Stimulated activated CD4-positive, alpha-beta T cell treated with anti-CD3 and anti-CD28 coated beads, TNF-alpha, amount 100 ng/mL, for 4 hours (primary cell): ENCODE measurements around the gene GPRIN3.
A peak's percentile ranks its signal among the peaks of the same experiment; 100 is the strongest.
"Not testable (repeated sequence)": the region's sequence is repeated elsewhere in the genome, so short reads cannot be mapped to it uniquely, and the experiment has no call there.

Experiments used
- DNase-seq, 3 experiments: peaks; one replicate each; pipeline ENCODE4 v3.0.0-alpha.2; 2020; ENCODE audit warnings: low read depth in 3 of 3

GPRIN3 gene

DNA sequence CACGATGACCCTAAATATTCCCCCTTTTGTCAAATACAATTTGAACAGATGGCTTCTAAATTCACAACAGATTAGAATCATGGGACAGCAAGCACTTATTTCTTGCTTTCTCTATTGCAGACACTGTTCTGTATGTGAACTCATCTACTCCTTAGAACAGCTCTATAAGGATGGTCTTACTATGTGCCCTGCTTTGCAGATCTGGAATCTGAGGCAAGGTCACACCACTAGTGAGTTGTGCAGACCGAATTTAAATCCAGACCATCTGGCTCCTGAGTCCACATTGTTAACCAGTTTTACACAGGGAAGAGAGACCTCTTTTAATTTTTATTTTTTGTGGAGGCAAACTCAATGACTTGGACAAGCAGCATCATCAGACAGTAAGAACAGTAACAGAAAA, 50.2 kb downstream of the GPRIN3 start:
- DNase-seq = no peak

GRCh38 chr4:89256203-89256800, 51.3 kb downstream of the GPRIN3 start:
- DNase-seq = no peak

GRCh38 chr4:89254847-89255246, 52.8 kb downstream of the GPRIN3 start:
- DNase-seq = peak in 2 of 3 experiments; percentile 9 to 37

DNA sequence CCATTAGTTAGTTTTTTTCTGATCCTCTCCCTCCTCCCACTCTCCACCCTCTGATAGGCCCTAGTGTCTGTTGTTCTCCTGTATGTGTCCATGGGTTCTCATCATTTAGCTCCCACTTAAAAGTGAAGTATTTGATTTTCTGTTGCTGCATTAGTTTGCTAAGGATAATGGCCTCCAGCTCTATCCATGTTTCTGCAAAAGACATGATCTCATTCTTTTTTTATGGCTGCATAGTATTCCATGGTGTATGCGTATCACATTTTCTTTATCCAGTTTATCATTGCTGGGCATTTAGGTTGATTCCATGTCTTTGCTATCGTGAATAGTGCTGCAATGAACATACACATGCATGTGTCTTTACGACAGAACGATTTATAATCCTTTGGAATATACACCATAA, 53.3 kb downstream of the GPRIN3 start:
- DNase-seq = not testable (repeated sequence)

DNA sequence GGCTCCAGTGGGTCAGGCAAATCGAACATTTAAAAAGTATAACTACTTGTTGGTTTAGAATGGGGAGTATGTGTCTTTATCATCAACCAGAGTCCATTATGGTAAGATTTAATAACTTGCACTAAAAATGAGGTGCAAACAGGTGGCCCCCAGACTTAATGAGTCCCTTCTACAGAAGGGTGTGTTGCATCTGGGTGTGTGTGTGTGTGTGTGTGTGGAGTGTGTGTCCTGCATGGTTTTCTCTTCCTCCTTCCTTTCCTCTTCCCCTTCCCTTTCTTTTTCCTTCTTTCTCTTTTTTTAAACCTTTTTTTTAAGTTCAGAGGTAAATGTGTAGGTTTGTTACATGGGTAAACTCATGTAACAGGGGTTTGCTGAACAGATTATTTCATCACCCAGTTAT, 53.7 kb downstream of the GPRIN3 start:
- DNase-seq = no peak

GRCh38 chr4:89253311-89253710, 54.3 kb downstream of the GPRIN3 start:
- no peak for DNase-seq

GRCh38 chr4:89251396-89251795, 56.2 kb downstream of the GPRIN3 start:
- no peak for DNase-seq

GRCh38 chr4:89249716-89250361, 57.8 kb downstream of the GPRIN3 start:
- no peak for DNase-seq

- DNase-seq = no peak
Measured at GRCh38 chr4:89249313-89249712, 58.3 kb downstream of the GPRIN3 start.

- DNase-seq = no peak
Measured at GRCh38 chr4:89248879-89249281, 58.7 kb downstream of the GPRIN3 start.

GRCh38 chr4:89247951-89248350, 59.6 kb downstream of the GPRIN3 start:
- DNase-seq = no peak

- no peak for DNase-seq
Measured at GRCh38 chr4:89245459-89245858, 62.1 kb downstream of the GPRIN3 start.

GRCh38 chr4:89243733-89244252, 63.8 kb downstream of the GPRIN3 start:
- DNase-seq = no peak

DNA sequence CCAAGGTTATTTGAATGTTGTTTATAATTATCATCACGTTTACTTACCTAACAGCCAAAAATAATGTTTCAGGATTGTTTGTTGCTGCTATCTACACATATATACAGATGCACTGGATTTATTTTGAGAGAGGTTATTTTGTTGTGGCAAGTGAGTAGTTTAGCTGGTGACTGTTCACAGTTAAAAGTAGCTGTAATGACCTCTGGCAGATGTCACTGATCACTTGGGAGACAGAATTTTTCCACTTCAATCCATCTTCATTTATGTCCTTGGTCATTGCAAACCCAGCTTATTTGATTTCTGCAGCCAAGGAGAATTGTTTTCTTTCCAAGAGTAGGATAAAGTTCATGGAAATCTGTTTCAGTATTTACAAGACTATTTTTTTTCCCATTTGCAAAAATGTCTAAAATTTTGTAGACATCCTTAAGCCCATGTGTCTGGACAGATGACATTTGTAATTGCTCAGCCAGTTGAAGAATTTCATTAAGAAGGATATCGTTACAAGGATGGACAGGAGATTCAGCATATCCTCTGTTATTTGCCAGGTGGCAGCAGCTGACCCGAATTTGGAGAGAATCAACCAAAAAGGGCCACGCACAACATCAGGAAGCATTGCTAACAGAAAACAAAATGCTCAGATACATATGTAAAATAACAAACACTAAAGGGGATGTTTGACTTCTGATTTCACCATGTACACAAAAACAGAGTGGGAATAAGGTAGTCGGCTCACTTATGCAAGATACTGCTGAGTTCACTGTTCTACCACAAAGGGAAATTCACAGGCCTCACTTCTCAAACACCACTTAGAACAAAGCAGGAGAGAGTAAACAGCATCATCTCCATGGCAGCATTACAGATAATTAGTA, 64.5 kb downstream of the GPRIN3 start:
- no peak for DNase-seq

GRCh38 chr4:89242216-89242615, 65.4 kb downstream of the GPRIN3 start:
- no peak for DNase-seq

GRCh38 chr4:89230271-89230670, 77.3 kb downstream of the GPRIN3 start:
- DNase-seq = no peak

DNA sequence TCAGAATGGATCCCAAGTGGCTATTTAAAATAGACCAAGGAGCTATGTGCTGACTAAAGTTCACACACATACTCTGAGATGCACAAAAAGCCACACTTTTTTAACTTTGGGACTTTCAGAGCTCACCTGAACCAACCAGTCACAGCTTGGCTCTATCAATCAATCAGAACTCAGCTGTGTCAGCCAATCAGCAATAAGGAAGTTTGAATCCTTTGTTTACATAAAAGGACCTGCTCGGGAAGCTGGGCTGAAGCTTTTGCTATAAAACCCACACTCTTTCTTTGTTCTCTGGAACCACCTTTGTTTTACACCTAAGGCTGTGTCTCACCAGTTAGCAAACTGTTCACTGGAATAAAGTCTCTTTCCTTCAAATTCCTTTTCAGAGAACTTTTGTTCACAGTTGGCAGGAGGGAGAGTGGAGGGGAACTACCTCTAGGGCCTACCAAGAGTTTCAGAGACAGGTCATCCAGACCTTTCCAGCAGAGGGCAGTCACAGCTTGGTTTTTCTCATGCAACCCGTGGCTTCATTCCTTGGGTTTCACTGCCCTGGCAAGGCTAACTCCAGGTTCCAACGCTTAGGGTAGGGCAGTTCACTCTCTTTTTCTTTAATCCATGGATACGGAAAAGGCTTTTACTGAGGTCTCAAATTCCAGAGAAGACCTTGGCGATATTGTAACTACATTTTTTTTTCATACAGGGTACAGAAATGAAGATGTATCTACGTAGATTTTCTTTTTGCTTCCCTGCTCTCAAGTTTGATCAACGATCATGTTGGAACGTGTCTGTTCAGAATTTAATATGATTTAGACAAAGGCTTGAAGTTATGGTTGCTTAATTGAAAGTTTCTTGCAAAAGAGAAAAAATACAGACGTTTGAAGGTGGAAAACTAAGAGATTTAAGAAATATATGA, 80.7 kb downstream of the GPRIN3 start:
- peak; percentile 24 to 61 (median 54) for DNase-seq

- no peak for DNase-seq
Measured at GRCh38 chr4:89222170-89222569, 85.4 kb downstream of the GPRIN3 start.

- no peak for DNase-seq
Measured at GRCh38 chr4:89221167-89221867, 86.3 kb downstream of the GPRIN3 start.

GRCh38 chr4:89218587-89218986, 89.0 kb downstream of the GPRIN3 start:
- no peak for DNase-seq

GRCh38 chr4:89217604-89218003, 90.0 kb downstream of the GPRIN3 start:
- no peak for DNase-seq
